SHP77 treated with DMSO at 0.1 percent for 48 hours (cell line): ENCODE results near the gene C1RL.

Source experiments
- DNase-seq: peaks from one replicate; lab custom pipeline; 2025; lab: John Stamatoyannopoulos, UW

Gene C1RL

DNA sequence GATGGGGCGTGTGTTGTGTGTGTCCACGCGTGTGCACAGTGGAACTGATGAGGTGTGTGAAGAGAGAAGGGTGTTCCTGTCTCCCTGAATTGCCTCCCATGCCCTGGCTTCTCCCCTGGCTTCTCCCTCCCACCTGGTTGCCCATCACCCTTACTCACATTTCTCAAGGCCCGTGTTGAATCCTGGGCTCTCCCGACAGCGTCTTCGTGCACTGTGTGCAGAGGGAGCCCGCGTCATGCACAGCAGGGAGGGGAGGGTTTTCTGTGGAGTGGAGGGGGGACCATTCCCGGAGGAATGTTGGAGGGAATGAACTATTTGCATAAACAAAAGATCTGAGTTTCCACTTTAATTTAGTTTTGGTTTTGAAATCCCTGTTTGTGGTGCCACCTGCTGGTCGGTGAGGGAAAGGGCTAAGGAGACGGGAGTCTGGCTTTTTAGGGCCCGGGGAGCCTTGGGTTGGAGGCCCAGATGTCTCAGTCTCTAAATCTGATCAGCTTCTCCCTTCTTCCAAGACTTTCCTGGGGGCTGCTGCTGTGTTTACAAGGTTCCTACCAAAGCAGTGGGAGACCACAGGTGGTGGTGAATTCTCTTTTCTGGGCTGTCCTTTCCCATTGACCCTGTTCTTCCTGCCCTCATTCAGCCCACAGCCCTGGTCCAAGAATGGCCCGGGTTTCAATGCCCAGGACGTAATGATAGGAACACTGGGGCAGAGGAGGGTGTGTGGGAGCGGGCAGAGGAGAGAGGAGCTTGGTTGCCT, 16.6 kb downstream of the C1RL start, which contains the start of gene C1R:
Gene C1R, minus strand, starts transcription at position 217 of the 757 bp plus-strand sequence. Its CDS starts 57 bp downstream, at position 160.
- no peak for DNase-seq

DNA sequence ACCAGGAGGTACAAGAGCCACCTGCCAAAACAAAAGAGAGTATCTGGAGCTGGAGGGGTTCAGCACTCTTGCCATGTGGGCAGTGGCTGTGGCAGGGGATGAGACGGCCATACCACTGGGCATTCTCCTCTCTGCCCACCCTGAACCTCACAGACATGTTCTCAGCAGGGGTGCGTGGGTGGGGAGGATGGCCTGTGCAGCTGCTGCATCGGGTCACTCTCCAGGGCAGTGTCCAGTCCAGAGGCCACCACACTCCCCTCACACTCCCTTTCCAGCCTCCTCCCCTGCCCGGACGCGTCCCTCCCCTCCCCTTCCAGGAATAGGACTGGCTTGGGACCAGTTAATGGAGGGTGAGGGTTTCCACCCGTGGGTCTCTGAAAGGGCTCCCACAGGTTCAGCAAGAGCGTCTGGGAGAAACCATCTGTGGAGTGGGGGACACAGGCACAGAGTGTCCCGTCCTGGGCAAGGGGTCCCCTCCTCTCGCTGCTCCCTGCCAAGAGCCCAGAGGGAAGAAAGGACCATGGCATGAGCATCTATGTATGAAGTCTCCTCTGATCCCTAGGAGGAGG, 17.3 kb downstream of the C1RL start:
- DNase-seq = no peak

DNA sequence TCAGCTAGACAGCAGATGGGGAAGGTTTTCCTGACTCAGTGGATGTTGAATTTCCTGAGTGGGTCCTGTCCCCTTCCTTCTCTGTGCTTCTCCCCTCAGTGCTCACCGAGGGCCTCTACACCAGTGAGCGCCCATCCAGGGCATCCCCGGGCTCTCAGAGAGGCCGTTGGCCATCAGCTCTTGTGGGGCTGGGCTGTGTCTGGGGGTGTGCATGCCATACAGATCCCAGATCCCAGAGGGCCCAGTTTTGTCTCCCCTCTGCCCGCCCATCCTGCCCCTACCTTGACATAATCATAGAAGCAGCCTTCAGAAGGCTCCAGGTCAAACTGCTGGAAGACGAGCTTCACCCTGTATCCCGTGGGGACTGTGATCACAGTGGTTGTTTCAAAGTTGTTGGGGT, 17.8 kb downstream of the C1RL start:
- no peak for DNase-seq

DNA sequence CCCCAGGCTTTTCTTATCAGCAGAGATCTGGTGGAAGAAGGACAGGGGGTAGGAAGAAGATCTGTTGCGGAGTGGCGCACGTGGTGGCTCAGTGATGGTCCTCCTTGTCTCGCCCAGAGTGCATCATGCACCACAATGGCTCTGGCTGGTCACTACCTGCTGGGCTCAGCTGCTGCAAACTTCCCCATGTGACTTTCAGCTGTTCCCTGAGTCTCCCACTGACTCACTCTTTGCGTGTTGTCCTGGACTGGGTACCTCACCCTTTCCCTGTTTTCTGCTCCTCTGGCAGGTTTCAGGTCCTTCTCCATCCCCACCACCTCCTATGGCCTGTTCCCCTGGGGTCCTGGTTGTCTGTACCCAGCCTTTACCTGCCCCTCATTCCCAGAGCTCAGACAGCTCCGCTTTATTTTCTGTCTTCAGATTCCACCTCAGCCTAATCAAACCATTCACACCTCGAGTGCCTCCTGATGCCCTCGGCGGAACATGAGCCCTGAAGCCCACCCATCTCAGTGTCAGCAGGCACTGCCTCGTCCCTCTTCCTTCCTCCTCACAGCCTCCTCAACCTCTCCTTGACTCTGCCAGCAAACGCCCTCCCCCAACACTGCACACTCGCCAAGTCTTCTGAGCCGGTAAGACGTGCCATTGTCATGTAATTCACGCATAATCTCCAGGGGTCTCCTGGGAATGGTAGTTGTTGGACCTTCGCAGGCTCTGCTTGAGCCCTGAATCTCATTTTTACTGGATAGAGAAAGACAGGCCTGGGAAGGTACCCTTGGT, 18.6 kb downstream of the C1RL start:
- DNase-seq = no peak

DNA sequence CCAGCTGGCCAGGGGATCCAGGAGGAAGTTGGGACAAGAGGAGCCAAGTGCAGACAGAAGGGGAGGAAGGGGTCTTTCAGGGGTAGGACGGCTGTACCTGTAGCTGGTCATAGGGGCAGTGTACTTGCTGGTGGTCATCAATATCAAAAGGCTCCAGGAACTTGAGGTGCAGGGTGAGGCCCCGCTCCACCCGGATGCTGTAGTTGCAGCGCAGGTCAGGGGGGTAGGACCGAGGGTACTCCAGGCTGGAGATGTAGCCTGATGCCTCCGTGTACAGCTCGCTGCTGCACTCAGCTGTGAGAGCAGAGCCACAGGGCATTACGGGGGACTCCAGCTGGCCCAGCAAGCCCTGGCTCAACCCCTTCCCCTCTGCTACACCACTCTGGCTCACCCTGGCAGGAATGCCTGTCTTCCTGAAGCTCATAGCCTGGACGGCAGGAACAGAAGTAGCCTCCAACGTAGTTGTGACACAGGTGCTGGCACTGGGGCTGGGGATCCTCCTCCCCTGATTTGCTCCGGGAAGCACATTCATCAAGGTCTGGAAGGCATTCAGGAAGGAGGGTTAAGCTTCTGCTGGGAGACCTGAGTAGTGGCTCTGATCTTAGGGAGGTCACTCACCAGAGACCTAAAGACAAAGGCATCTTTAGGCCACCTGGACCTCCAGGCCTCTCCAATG, 19.7 kb downstream of the C1RL start:
- no peak for DNase-seq

DNA sequence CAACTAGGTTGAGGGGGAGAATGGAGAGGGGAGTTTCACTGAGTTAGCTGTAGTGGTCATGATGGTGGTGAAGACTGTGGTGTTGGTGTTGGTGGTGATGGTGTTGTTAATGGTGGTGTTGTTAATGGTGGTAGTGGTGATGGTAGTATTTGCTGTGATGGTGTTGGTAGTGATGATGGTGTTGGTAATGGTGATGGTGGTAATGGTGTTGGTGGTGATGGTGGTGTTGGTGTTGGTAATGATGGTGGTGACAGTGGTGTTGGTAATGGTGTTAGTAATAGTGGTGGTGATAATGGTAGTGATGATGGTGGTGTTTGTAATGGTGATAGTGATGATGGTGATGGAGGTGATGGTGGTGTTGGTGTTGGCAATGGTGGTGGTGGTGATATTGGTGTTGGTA, 25.9 kb downstream of the C1RL start:
- DNase-seq = no peak

DNA sequence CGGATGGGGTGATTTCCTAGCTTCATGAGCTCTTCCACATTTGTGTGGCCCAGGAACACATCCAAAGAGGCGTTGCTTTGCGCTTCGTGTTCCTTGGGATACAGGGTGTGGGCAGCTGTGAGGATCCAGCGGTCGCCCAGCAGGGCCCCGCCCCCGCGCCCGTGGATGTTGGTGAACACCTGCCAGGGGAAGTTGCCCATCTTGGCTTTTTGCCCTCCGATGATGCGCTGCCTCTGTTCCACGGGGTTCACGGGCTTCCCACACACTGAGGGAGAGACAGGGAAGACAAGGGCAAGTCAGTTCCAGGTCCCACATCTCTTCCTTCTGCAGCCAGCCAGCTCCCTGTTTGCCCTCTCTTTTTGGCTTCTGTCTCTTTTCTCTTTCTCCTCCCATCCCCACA, 28.0 kb downstream of the C1RL start:
- no peak for DNase-seq

DNA sequence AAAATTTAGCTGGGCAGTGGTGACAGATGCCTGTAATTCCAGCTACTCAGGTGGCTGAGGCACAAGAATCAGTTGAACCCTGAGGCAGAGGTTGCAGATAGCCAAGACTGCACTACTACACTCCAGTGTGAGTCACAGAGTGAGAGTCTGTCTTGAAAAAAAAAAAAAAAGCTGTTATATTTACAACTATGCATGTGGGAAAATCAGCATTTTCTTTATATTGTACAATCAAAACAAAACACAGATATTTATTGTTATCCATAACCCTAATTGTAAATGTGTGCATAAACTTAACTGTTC, 29.2 kb downstream of the C1RL start:
- no peak for DNase-seq

DNA sequence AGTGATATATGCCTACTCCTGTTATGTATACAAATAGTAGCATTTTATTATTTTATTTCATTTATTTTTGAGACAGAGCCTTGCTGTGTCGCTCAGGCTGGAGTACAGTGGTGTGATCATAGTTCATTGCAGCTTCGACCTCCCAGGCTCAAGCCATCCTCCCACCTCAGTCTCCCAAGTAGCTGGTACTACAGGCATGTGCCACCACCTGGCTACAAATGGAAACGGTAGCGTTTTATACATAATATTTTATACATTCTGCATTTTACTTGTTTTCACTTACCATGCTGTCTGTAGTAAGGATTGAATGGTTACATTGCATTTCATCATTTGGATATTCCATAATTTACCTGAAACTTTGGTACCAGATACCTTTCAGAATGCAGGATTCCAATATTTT, 30.9 kb downstream of the C1RL start:
- no peak for DNase-seq

DNA sequence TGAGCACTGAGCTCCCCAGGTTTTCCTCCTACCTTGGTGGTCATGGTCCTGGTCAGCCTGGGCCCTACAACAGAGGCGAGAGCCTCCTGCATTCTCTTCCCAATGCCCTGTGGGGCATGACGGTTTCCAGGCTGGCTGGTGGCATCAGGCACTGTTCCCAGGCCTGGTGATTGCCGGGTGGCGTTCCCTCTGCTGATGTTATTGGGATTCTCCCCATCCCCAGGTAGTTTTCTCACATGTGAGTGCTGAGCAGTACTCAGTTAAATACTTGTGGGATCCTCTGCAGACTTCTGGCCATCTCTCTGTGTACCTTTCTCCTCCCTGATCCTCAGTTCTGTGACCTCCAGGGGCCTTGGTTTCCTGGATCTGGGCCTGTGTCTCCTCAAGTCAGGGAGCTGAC, 32.5 kb downstream of the C1RL start:
- DNase-seq = no peak

DNA sequence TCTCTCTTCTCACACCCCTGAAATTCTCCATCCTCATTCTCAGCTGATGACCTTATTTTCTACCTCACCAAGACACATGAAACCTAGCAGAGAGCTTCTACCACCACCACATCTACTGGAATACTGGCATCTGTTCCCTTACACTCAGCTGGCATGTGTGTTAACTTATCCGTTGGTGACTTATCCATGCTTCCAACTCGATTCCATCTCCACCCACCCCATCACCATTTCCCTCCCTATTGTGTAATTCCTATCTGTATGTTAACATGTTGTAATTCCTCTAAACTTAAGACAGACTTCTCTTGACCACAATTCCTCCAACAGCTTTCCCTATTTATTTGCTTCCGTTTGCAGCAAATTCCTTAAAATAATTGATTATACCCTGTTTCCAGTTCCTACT, 33.1 kb downstream of the C1RL start:
- DNase-seq = no peak

DNA sequence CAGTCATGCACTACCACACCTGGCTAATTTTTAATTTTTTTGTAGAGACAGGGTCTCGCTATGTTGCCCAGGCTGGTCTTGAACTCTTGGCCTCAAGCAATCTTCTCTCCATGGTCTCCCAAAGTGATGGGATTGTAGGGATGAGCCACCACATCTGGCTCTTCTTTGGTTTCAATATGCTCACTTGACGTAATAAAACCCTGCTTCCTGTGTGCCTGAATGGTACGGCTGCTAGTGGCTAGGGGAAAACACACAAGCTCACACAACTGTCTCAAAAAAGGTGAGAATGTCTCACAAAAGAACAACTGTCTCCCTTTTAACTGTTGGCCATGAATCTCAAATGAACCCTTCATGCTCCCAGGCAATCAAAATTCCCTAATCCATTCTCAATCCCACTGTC, 33.5 kb downstream of the C1RL start:
- DNase-seq = no peak

DNA sequence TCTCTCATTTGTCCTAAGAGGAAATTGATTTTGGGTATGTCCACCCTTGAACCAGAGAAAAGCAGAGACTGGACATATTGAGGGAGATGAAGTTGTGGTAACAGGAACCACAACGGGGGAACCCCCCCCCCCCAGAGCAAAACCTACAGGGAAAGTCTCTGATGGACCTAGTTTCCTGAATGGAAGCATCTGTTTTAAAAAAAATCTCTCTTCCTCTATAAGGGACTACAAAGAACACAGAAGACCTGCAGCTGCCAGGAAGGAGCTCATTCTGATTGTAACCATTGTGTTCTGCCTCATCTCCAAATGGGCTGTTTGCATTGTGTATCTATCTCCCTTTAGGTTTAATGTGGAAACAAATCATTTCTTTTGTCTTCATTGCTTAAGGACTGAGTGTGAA, 35.1 kb downstream of the C1RL start:
- DNase-seq = no peak

DNA sequence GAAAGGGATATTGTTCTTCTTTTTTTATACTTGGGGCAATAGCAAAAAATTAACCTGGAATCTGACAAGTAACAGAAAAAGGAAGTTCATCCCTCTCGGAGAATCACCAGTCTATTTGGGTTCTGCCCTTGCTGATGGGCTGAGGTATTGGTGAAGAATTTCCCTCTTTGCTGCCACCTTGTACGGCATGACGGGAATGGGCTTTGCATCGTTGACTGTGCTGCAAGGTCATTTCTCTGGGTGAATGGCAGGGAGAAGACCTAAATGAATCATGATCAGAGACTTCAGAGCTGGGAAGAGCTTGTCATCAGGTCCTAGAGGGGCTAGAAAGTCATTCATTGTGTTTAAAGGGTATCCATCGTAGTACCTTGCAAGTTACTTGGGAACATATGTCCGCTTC, 36.5 kb downstream of the C1RL start:
- no peak for DNase-seq

DNA sequence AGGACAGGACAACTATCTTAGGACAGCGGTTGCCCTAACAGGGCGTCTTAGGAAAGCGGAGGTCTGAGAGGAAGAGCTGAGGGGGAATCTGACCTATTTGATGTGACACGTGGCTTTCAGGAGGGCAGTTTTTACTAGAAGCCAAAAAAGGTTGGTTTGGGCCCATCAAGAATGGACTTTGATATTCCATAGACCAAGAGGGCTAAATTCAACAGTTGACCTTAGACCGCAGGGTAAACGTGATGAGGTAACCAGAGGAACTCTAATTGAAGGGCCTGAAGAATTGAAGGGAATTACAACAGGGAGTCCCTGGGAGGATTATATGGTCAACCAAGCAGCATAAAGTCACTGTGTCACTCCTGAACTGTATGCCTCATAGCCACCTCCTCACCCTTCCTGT, 37.0 kb downstream of the C1RL start:
- DNase-seq = no peak

DNA sequence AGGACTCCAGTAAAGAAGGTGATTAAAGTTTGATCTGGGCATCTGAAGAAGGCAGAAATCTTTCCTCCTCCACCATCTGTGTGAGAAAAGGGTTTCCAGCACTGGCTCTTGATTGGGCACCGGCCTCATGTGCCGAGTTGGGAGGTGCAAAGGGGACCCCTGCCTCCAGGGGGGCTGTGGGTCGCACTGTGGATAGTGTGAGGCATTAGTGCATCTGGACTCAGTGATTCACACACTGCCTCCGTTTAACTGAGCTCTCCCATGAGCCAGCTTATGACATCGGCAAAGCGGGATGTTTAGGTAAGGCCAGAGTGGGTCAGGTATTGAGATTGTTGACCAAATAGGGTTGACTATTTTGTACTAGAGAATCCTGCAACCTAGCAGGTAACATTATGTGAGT, 39.6 kb downstream of the C1RL start:
- no peak for DNase-seq

DNA sequence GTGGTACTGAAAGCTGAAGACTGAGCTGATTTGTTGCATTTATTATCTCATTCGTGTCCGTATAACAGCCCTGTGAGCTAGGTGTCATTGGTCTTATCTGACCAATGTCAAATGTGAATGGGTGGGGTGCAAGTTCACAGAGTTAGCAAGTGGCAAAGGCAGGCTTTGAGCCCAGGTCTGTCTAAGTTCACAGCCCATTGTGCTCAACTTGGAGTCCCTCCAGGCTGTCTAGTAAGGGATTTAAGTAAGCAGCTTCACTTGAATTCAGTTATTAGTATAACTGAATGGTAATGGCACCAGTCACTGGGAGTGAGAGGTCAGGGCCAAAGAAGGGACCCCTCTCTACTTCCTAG, 40.0 kb downstream of the C1RL start:
- no peak for DNase-seq

DNA sequence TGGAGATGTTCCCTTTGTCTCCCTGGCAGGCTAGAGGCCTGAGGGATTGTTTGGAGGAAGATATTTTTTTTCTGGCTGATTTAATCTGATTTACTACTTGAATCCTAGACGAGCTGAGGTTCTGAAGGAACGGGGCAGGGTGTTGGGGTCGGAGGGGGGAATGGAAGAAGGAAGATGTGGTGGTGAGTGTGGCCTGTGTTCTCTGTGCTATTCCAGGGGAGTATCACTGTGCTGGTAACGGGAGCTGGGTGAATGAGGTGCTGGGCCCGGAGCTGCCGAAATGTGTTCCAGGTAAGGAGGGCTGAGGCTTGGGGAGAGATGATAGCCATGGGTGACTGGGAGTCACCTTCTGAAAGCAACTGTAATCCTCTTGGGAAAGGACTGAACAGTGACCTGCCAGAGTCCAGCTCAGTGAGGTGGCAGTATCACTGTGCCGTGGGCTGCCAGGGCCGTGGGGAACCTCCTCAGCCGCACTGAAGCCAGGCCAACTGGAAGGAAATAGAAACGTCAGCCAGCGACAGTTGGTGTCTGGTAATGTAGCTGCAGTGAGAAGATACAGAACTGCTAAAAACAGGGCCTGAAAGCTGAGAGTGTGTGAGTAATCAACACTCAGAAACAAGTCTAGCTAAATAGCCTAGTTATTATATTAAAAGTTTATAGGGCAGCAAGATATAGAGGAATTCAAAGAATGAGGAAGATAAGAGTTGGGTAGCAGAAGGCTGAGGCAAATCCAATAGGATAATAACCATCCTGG, 40.6 kb downstream of the C1RL start:
- no peak for DNase-seq

DNA sequence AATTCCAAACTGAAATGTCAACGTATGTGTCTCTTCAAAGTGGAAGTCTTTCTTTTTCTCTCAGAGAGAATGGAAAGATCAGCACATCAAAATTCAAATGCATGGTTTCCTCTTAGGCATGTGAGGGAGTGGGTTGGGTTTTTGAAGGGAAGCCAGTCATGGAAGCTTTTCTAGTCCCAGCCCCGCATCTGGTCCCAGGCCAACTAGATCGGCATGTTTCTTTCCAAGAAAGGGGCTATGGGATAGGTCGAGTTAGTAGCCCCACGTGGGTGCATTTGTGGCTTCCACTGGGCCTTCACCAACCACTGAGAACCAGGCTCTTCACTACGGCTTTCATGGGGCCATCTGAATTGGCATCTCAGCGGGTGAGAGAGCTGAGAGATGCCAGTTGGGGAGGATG, 41.9 kb downstream of the C1RL start:
- DNase-seq = no peak

DNA sequence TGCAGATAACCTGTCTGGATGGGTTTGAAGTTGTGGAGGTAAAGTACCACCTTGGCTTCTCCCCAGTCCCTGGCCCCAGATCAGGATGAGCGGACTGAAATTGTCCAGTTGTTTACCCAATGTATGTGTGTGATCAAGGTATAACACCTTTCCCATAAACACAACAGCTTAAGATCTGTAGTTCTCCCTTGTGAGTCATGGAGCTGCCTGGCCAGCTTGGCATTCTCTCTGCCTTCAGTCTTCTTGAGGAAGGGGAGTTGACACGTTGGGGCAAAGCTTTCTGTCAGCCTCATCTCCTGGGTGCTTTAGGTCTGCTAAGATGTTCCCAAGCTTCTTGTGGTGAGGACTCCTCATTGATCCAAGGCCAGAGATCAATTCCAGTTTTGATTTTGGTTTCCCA, 42.4 kb downstream of the C1RL start:
- DNase-seq = no peak

DNA sequence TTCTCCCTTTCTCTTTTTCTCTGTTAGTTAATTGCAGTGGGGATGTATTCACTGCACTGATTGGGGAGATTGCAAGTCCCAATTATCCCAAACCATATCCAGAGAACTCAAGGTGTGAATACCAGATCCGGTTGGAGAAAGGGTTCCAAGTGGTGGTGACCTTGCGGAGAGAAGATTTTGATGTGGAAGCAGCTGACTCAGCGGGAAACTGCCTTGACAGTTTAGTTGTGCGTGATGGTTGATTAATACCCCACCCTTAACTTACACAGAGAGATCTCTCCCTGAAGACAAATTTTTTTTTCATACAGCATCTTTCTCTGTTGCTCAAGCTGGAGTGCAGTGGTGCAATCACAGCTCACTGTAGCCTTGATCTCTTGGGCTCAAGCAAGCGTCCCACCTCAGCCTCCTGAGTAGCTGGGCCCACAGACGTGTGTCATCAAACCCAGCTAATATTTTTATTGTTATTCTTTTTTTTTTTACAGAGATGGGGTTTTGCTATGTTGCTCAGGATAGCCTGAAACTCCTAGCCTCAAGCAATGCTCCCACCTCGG, 43.9 kb downstream of the C1RL start:
- no peak for DNase-seq

DNA sequence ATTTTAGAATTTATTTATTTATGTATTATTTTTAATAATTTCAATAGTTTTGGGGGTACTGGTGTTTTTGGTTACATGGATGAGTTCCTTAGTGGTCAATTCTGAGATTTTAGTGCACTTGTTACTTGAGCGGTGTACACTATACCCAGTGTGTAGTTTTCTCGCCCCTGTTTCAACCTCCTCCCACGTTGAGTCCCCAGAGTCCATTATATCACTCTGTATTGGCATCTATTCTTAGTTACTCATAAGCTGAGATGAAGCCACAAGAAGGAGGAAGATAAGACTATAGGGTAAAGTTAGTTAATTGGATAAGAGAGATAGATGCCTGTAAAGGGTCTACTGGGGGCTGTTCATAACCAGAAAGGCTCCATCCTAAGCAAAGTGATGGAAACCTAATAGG, 44.5 kb downstream of the C1RL start:
- no peak for DNase-seq
